HG03060 (cell line): ENCODE results near the gene GALNT7.

ENCODE experiments used
- ATAC-seq: cut with Tn5 transposase; IDR thresholded peaks from one replicate; pipeline ENCODE4 v1.9.1; 2021; ENCODE audit warnings: low read depth, moderate number of reproducible peaks; ENCODE audit not compliant: unreplicated experiment

The GALNT7 gene

GRCh38 chr4:173333658-173334084, 165.1 kb downstream of the GALNT7 start:
- ATAC-seq = no peak

GRCh38 chr4:173334085-173334890, 165.7 kb downstream of the GALNT7 start, which contains the start of gene HMGB2:
TSS of gene HMGB2 (minus strand) at chr4:173334358. CDS start at chr4:173333649, 709 bp downstream.
- ATAC-seq = peak; percentile 81

GRCh38 chr4:173334891-173335752, 166.5 kb downstream of the GALNT7 start:
- peak; percentile 21 for ATAC-seq

GRCh38 chr4:173337463-173337862, 168.9 kb downstream of the GALNT7 start:
- no peak for ATAC-seq

GRCh38 chr4:173343832-173344397, 175.3 kb downstream of the GALNT7 start:
- no peak for ATAC-seq

- no peak for ATAC-seq
Measured at GRCh38 chr4:173345648-173346047, 177.0 kb downstream of the GALNT7 start.

- no peak for ATAC-seq
Measured at GRCh38 chr4:173346074-173346473, 177.5 kb downstream of the GALNT7 start.

GRCh38 chr4:173347467-173347866, 178.9 kb downstream of the GALNT7 start:
- no peak for ATAC-seq

GRCh38 chr4:173357939-173358338, 189.3 kb downstream of the GALNT7 start:
- no peak for ATAC-seq

GRCh38 chr4:173360587-173361221, 192.1 kb downstream of the GALNT7 start:
- ATAC-seq = no peak

- ATAC-seq = no peak
Measured at GRCh38 chr4:173362666-173363065, 194.1 kb downstream of the GALNT7 start.

- ATAC-seq = no peak
Measured at GRCh38 chr4:173365359-173365996, 196.9 kb downstream of the GALNT7 start.

- ATAC-seq = peak; percentile 19
Measured at GRCh38 chr4:173367285-173367684, 198.7 kb downstream of the GALNT7 start.

- no peak for ATAC-seq
Measured at GRCh38 chr4:173367946-173368345, 199.3 kb downstream of the GALNT7 start.

- ATAC-seq = no peak
Measured at GRCh38 chr4:173370130-173370476, 201.5 kb downstream of the GALNT7 start.

GRCh38 chr4:173370477-173371291, 202.1 kb downstream of the GALNT7 start, which contains the start of gene SAP30:
TSS of gene SAP30 (plus strand) at chr4:173370954. CDS start at chr4:173371183, 229 bp downstream.
- ATAC-seq = peak; percentile 56

GRCh38 chr4:173371292-173372192, 202.9 kb downstream of the GALNT7 start:
- peak; percentile 0 for ATAC-seq
